ENCODE data around the gene TNFSF9. TPM values are rescaled to one million over a fixed set of nuclear protein-coding genes. Genes with fewer than 3 reads are reported as not detected.

TNFSF9 gene, protein sequence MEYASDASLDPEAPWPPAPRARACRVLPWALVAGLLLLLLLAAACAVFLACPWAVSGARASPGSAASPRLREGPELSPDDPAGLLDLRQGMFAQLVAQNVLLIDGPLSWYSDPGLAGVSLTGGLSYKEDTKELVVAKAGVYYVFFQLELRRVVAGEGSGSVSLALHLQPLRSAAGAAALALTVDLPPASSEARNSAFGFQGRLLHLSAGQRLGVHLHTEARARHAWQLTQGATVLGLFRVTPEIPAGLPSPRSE
- total RNA-seq (1 to 10 TPM in 1 of 2 experiments, under 1 TPM in 1; 0.30 to 1.0 TPM), polyA plus RNA-seq (under 1 TPM in 2 of 3 donors, not detected in 1; 0.25 to 0.54 TPM), total RNA-seq (0.22 to 7.2 (median 0.95) reads per million in 6 experiments)

DNA sequence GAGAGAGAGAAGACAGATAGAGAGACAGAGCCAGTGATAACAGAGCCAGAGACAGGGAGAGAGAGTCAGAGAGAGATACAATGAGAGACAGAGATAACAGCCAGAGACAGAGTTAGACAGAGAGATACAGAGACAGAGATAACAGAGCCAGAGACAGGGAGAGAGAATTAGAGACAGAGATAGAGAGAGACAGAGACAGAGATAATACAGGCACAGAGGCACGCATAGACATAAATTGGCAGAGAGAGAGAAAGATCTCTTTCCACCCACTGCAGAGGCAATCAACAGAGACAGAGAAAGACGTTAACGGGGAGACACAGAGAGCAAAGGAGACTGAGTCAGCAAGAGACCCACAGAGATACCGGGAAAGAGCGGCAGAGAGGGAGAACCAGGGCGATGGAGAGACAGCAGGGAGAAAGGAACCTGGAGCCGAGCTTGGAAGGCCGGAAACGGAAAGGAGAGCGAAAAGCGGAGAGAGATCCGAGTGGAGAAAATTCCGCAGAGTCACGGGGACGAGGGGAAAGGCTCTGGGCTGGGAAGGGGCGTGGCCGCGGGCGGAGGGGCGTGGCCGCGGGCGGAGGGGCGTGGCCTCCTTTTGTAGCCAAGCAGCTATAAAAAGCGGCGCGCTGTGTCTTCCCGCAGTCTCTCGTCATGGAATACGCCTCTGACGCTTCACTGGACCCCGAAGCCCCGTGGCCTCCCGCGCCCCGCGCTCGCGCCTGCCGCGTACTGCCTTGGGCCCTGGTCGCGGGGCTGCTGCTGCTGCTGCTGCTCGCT is at the start of gene TNFSF9:
Gene TNFSF9 (plus strand): TSS at position 641 of the 777 bp plus-strand sequence. CDS start 11 bp downstream, at position 652.
- Mint-ChIP-seq H3K36me3 (no peaks in the 10 kb centered on the region), H3K27ac (peak within 1 kb of the TSS; percentile 53 to 84 (median 75)), H3K27me3 (peaks cover 14 to 36% (median 33%) of the 10 kb centered on the region in 5 donors), H3K4me3 (peak within 1 kb of the TSS; percentile 72 to 93 (median 90)), H3K9me3 (no peaks in the 10 kb centered on the region), H3K4me1 (peaks cover 32 to 47% (median 43%) of the 10 kb centered on the region in 4 donors)
- POLR2A ChIA-PET: interaction anchor here (0.7 to 1.1 kb wide), 2 partner anchors 14 to 20 kb away, joined by 4 read pairs; no protein-coding TSS in a partner anchor
- ATAC-seq (peak; percentile 76 to 86), DNase-seq (peak; percentile 55 to 86 (median 72))

DNA sequence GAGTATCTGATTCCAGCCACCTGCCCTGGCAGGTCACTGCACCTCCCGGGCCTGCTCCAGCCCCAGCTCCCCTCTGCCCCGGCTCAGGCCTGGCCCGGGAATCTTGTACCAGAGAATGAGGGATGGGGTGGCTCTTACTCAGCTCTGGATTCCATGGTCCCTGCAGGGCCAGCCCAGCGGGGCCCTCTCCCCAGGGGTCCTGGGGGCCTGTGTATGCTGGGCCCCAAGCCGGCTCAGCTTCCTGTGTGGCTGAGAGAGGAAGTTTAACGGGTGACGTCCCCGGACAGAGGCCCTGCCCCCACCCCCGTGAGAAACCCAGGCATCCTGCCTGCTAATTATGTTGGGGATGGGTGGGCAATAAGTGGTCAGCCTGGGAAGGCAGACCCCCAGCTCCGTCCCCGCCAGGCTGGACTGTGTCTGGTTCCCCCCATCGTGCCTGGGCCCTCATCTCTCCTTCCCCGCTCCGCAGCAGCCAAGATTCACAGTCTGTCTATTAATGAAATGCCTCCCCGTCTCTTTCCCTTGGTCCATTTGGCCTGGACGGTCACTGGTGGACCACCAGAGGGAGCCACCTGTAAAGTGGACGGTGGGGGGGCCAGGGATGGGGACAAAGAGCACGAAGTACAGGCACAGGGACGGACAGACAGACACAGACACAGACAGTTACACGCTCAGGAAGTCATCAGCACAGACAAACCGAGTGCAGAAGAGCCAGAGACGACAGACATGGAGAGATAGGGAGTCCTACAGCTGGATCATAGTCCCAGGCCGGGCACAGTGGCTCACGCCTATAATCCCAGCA is 49.1 kb upstream of the TNFSF9 start, which contains the start of gene DENND1C:
Gene DENND1C (minus strand): TSS at position 247 of the 802 bp plus-strand sequence. CDS start 92 bp downstream, at position 155.
- H3K4me3 Mint-ChIP-seq: peak within 1 kb of the TSS; percentile 84 to 100 (median 98)
- ATAC-seq (peak; percentile 86 to 88), DNase-seq (peak; percentile 27 to 81 (median 58))
- H3K36me3 Mint-ChIP-seq: peaks cover 0 to 15% (median 0%) of the 10 kb centered on the region in 3 donors
- POLR2A ChIA-PET: interaction anchor here (0.6 to 2.5 kb wide), 18 partner anchors 11 to 678 kb away, joined by 3 to 24 read pairs (median 6); partner anchors contain the start of genes ALKBH7, CLPP, CRB3 and GPR108
- H3K27me3 Mint-ChIP-seq: no peaks in the 10 kb centered on the region
- H3K9me3 Mint-ChIP-seq: no peaks in the 10 kb centered on the region
- H3K4me1 Mint-ChIP-seq: peaks cover 20 to 46% (median 44%) of the 10 kb centered on the region in 4 donors
- peak within 1 kb of the TSS; percentile 93 to 100 (median 98) for H3K27ac Mint-ChIP-seq

DNA sequence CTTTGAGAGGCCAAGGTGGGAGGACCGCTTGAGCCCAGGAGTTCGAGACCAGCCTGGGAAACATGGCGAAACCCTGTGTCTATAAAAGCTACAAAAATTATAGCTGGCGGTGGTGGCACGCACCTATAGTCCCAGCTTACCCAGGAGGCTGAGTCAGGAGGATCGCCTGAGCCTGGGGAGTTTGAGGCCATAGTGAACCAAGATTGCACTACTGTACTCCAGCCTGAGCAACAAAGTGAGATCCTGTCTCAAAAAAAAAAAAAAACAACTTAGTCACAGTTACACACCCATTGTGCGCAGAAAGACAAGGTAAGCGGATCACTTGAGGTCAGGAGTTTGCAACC is 48.5 kb upstream of the TNFSF9 start:
- peak overlapping the region; percentile 84 to 100 (median 98) for H3K4me3 Mint-ChIP-seq
- H3K27ac Mint-ChIP-seq: peak overlapping the region; percentile 93 to 100 (median 98)
- DNase-seq: no peak
- H3K27me3 Mint-ChIP-seq: no peaks in the 10 kb centered on the region
- H3K36me3 Mint-ChIP-seq: peaks cover 0 to 12% (median 0%) of the 10 kb centered on the region in 3 donors
- H3K4me1 Mint-ChIP-seq: peaks cover 20 to 46% (median 44%) of the 10 kb centered on the region in 4 donors
- ATAC-seq: peak; percentile 10 to 16
- POLR2A ChIA-PET: interaction anchor here (1.1 to 2.5 kb wide), 6 partner anchors 10 to 121 kb away, joined by 3 to 24 read pairs (median 8); partner anchors contain the start of genes CLPP, KHSRP, SLC25A23 and TUBB4A
- H3K9me3 Mint-ChIP-seq: no peaks in the 10 kb centered on the region

DNA sequence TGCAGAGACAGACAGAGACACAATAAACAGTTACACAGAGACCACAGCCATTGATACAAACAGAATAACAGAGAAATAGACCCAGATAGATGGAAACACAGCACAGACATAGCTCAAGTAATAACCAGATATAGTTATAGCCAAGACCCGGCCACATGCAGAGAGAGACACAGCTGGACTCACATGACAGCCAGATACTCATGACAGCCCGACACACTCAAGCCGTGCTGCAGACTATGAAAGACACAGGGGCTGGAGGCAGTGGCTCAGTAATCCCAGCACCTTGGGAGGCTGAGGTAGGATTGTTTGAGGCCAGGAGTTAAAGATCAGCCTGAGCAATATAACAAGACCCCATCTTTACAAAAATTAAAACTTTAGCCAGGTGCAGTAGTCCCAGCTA is 47.6 kb upstream of the TNFSF9 start:
- DNase-seq (no peak), ATAC-seq (no peak)
- Mint-ChIP-seq H3K27ac (peak overlapping the region; percentile 57 to 100 (median 98)), H3K27me3 (no peaks in the 10 kb centered on the region), H3K36me3 (peaks cover 0 to 6% (median 0%) of the 10 kb centered on the region in 3 donors), H3K4me1 (peaks cover 20 to 46% (median 44%) of the 10 kb centered on the region in 4 donors), H3K4me3 (peak overlapping the region in 8 of 10 donors; percentile 3 to 64 (median 30)), H3K9me3 (no peaks in the 10 kb centered on the region)
- POLR2A ChIA-PET: no interaction called here

DNA sequence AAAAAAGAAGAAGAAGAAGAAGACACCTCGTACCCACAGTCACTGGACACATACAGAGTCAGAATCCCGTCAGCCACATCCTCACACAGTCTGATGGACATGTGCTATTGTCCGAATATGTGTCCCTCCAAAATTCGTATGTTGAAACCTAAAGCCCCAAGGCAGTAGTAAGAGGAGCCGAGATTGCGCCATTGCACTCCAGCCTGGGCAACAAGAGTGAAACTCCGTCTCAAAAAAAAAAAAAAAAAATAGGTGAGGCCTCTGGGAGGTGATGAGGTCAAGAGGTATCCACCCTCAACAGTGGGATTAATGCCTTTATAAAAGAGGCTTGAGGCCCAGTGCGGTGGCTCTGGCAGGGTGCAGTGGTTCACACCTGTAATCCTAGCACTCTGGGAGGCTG is 46.6 kb upstream of the TNFSF9 start:
- Mint-ChIP-seq H3K4me1 (peaks cover 20 to 45% (median 44%) of the 10 kb centered on the region in 4 donors), H3K36me3 (peaks cover 0 to 6% (median 0%) of the 10 kb centered on the region in 3 donors), H3K4me3 (no peak overlapping the region), H3K9me3 (no peaks in the 10 kb centered on the region), H3K27me3 (no peaks in the 10 kb centered on the region), H3K27ac (peak overlapping the region in 3 of 10 donors; percentile 18 to 76 (median 53))
- ATAC-seq (no peak), DNase-seq (no peak)
- POLR2A ChIA-PET: interaction anchor here (0.6 to 0.7 kb wide), 2 partner anchors 13 to 14 kb away, joined by 3 to 6 read pairs; no protein-coding TSS in a partner anchor

DNA sequence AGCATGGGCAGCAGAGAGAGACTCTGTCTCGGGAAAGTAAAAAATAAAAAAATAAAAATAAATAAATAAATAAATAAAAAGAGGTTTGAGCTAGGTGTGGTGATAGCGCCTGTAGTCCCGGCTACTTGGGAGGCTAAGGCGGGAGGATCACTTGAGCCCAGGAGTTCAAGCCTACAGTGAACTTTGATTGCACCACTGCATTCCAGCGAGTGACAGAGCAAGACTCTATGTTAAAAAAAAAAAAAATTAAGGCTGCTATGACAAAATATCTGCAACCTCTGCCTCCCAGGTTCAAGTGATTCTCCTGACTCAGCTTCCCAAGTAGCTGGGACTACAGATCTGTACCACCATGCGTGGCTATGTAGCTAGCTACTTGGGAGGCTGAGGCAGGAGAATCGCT is 46.0 kb upstream of the TNFSF9 start:
- H3K36me3 Mint-ChIP-seq: peaks cover 0 to 5% (median 0%) of the 10 kb centered on the region in 3 donors
- DNase-seq: no peak

DNA sequence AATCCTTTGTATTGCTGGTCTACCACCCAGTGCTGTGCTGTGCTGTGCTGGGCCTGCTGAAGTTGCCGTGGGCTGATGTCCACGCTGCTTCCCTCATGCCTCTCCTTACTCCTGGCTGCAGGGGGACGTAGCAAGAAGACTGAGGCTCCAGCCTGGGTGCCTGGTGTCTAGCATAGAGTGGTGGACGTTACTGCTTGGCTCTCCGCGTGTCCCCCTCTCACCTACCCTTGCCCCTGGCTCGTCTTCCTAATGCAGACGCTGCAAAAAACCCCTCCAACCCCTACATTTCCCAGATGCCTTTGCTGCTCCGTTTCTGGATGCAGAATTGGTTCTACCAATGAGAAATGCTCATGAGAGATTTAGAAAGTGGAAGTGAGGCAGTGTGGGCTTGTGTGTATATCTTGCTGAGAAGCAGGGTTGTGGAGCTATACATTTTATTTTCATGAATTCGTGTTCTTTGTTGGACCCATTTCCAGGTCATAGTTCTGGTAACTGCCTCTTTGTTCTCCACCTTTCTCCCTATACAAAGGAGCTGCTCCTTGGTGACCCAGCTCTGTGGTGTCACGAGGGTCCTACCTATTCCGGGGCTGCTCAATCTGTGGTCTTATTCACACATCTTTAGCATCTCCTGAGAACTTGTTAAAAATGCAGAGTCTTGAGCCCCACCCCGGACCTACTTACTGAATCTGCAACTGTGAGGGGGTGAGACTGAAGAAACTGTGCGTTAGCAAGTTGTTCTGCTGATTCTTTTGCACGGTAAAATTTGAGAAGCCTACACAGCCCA is 41.4 kb upstream of the TNFSF9 start:
- Mint-ChIP-seq H3K36me3 (peaks cover 0 to 8% (median 1%) of the 10 kb centered on the region in 3 donors), H3K4me1 (peaks cover 3 to 12% (median 9%) of the 10 kb centered on the region in 4 donors), H3K27me3 (peaks cover 0 to 2% (median 0%) of the 10 kb centered on the region in 5 donors), H3K9me3 (peaks cover 0 to 4% (median 0%) of the 10 kb centered on the region in 9 donors), H3K4me3 (peak overlapping the region in 9 of 10 donors; percentile 9 to 78 (median 57)), H3K27ac (peak overlapping the region in 4 of 10 donors; percentile 37 to 71 (median 64))
- DNase-seq (no peak), ATAC-seq (no peak)
- POLR2A ChIA-PET: interaction anchor here (0.6 kb wide), 1 partner anchor 541 kb away, joined by 3 read pairs; no protein-coding TSS in a partner anchor

More for the DNA sequence above, 46.0 kb upstream of the TNFSF9 start:
- Mint-ChIP-seq H3K4me3 (no peak overlapping the region), H3K27me3 (no peaks in the 10 kb centered on the region), H3K4me1 (peaks cover 20 to 44% (median 41%) of the 10 kb centered on the region in 4 donors), H3K27ac (no peak overlapping the region), H3K9me3 (no peaks in the 10 kb centered on the region)
- ATAC-seq: no peak
- POLR2A ChIA-PET: interaction anchor here (0.6 to 0.7 kb wide), 2 partner anchors 13 kb away, joined by 3 to 6 read pairs; no protein-coding TSS in a partner anchor

DNA sequence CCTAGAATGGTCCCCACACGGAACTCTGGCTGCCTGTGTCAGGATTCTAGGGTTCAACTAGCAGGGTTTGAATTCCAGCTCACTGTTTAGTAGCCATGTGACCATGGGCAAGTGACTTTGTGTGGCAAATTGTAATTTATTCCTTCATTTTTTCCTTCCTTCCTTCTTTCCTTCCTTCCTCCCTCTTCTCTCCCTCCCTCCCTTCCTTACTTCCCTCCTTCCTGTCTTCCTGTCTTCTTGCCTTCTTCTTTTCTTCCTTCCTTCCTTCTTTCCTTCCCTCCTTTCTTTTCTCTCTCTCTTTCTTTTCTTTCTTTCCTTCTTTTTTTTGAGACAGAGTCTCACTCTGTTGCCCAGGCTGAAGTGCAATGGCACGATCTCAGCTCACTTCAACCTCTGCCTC is 40.7 kb upstream of the TNFSF9 start:
- Mint-ChIP-seq H3K27me3 (peaks cover 0 to 2% (median 0%) of the 10 kb centered on the region in 5 donors), H3K36me3 (peaks cover 3 to 8% (median 4%) of the 10 kb centered on the region in 3 donors), H3K27ac (peak overlapping the region in 4 of 10 donors; percentile 13 to 71 (median 54)), H3K4me1 (peaks cover 6 to 12% (median 9%) of the 10 kb centered on the region in 4 donors), H3K9me3 (peaks cover 0 to 4% (median 0%) of the 10 kb centered on the region in 9 donors), H3K4me3 (peak overlapping the region in 6 of 10 donors; percentile 9 to 78 (median 66))
- DNase-seq (no peak), ATAC-seq (no peak)
- POLR2A ChIA-PET: interaction anchor here (1.1 kb wide), 1 partner anchor 21 kb away, joined by 4 read pairs; no protein-coding TSS in a partner anchor

DNA sequence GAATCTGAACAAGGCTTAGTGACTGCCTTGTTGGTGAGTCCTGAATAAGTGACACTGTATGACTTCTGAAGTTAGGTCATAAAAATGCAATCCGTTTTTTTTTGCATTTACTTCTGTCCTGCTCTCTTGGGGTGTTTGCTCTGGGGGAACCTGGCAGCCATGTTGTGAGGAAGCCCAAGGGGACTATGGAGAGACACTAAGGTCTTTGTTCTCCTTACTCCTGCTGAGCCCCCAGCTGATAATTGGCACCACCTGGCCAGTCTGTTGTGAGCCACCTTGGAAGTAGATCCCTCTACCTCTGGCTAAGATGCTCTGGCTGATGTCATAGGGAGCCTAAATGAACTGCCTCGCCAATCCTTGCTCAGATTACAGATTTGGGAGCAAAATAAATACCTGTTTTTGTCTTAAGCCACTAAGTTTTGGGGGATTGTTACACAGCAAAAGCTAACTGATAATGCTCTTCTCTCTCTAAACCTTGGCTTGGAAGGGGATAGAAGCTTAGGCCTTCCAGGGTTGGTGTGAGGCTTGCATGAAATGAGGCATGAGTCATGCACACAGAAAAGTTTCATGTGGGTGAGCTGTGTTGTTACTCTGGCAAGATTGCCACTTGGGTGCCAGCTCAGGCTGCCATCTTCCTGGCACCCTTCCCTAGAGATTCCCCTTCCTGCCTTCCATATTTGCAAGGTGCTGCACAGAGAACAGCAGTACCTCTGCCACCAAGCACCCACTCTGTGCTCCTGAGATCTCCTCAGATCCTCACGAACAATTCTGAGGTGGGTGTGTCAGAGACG is 38.8 kb upstream of the TNFSF9 start:
- no peak for DNase-seq
- Mint-ChIP-seq H3K4me3 (no peak overlapping the region), H3K27ac (peak overlapping the region in 1 of 10 donors; percentile 40), H3K36me3 (peaks cover 3 to 8% (median 4%) of the 10 kb centered on the region in 3 donors), H3K4me1 (peaks cover 6 to 12% (median 9%) of the 10 kb centered on the region in 4 donors), H3K9me3 (peaks cover 0 to 4% (median 0%) of the 10 kb centered on the region in 9 donors), H3K27me3 (peaks cover 0 to 2% (median 0%) of the 10 kb centered on the region in 5 donors)
- POLR2A ChIA-PET: interaction anchor here (0.6 to 1.8 kb wide), 2 partner anchors 10 to 29 kb away, joined by 3 to 6 read pairs; partner anchors contain the start of gene DENND1C
- ATAC-seq: no peak

DNA sequence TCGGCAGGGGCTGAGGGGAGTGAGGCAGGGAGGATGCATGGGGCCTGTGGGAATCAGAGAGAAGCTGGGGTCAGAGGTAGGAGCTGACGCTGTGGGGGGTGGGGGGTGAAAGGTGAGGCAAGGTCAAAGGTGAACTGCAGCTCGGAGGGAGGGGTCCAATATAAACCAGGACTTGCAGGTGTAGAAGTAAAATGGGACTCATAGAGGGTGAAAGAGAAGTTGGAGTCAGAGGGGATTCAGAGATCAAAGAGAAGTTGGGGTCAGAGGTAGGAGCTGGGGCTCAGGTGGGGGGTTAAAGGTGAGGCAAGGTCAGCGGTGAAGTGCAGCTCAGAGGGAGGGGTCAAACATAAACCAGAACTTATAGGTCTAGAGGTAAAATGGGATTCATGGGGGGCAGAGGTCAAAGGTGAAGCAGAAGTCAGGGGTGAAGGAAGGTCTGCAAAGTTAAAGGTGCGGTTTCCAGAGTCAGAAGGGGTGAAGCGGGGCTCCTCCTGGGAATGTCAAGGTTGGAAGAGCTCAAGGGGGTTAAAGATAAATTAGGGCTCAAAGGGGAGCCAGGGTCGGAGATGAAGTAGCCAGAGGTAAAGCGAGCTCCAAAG is 36.3 kb upstream of the TNFSF9 start:
- Mint-ChIP-seq H3K27me3 (peaks cover 0 to 2% (median 0%) of the 10 kb centered on the region in 5 donors), H3K9me3 (peaks cover 0 to 4% (median 0%) of the 10 kb centered on the region in 9 donors), H3K4me3 (no peak overlapping the region), H3K27ac (peak overlapping the region in 2 of 10 donors; percentile 47 to 65), H3K36me3 (peaks cover 4 to 8% (median 4%) of the 10 kb centered on the region in 3 donors), H3K4me1 (peaks cover 6 to 15% (median 10%) of the 10 kb centered on the region in 4 donors)
- ATAC-seq (no peak), DNase-seq (no peak)
- POLR2A ChIA-PET: interaction anchor here (1.6 kb wide), 1 partner anchor 22 kb away, joined by 4 read pairs; no protein-coding TSS in a partner anchor
